ENCODE measurements around the gene HP1BP3.
"Not testable (repeated sequence)": the region's sequence is repeated elsewhere in the genome, so short reads cannot be mapped to it uniquely, and the experiment has no call there.

- not testable (repeated sequence) for TF ChIP-seq CTCF (IDR thresholded peaks at IDR 0.05; ENCODE audit: low read depth, low read length); EZH2phosphoT487 (IDR thresholded peaks at IDR 0.05; ENCODE audit: low read depth)
Observed at GRCh38 chr1:20789598-20789997, 2.5 kb upstream of the HP1BP3 start.
